Gastroesophageal sphincter (tissue), 3 donors: Measurements from ENCODE around the gene ERCC5.

Source experiments
- CTCF ChIP-seq, 4 experiments: fragments of 200-600 bp in 2 of 4; fragments of 450-650 bp in 2 of 4; sonication (generic) in 1 of 4; IDR thresholded peaks; one replicate each; pipeline ENCODE4 v1.5.1; 2017 to 2019; ENCODE audit warnings: antibody characterized with exemption in 4 of 4, mild to moderate bottlenecking in 2 of 4, moderate library complexity in 2 of 4
- EP300 ChIP-seq: sonication (generic); formaldehyde crosslinking; IDR thresholded peaks from one replicate; pipeline ENCODE4 v1.6.1; 2017; ENCODE audit warnings: antibody characterized with exemption, mild to moderate bottlenecking
- POLR2AphosphoS5 ChIP-seq: sonication (generic); formaldehyde crosslinking; IDR thresholded peaks from one replicate; pipeline ENCODE4 v1.6.1; 2017; ENCODE audit warnings: antibody characterized with exemption

GRCh38 chr13:102845289-102845629 is 573 bp upstream of the ERCC5 start:
- TF ChIP-seq CTCF (IDR thresholded peaks at IDR 0.05): no peak
- no peak for TF ChIP-seq EP300
- TF ChIP-seq POLR2AphosphoS5: no peak
